ENCODE measurements around the gene DNM3. TPM values are rescaled to one million over a fixed set of nuclear protein-coding genes. Genes with fewer than 3 reads are reported as not detected.

DNM3 gene
- total RNA-seq, 1 experiment from 2014 or later = 3.1 TPM

GRCh38 chr1:172176206-172176605 lies 334.9 kb downstream of the DNM3 start:
- no peak for DNase-seq (ENCODE audit: low read depth)

- DNase-seq (ENCODE audit: low read depth) = no peak
Observed at GRCh38 chr1:172177849-172178248, 336.6 kb downstream of the DNM3 start.

GRCh38 chr1:172178886-172179285 lies 337.6 kb downstream of the DNM3 start:
- no peak for DNase-seq (ENCODE audit: low read depth)

DNA sequence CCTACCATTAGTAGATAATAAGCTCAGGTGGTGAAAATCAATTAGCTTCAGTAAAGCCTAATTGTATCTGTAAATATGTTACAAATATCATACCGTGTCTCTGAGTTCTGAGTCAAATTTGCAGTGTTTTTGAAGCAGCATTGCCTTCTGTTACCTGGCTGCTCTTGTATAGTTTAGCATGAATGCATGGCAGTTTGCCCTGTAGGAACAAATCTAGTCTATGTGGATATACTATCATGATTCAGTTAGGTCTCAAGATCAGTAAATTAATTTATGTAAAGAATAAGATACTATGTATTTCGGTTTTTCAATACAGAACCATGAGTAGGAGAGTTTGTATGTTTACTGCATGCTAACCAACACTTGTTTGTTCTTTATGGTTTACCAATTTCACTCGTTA lies 338.6 kb downstream of the DNM3 start:
- DNase-seq (ENCODE audit: low read depth) = no peak

DNA sequence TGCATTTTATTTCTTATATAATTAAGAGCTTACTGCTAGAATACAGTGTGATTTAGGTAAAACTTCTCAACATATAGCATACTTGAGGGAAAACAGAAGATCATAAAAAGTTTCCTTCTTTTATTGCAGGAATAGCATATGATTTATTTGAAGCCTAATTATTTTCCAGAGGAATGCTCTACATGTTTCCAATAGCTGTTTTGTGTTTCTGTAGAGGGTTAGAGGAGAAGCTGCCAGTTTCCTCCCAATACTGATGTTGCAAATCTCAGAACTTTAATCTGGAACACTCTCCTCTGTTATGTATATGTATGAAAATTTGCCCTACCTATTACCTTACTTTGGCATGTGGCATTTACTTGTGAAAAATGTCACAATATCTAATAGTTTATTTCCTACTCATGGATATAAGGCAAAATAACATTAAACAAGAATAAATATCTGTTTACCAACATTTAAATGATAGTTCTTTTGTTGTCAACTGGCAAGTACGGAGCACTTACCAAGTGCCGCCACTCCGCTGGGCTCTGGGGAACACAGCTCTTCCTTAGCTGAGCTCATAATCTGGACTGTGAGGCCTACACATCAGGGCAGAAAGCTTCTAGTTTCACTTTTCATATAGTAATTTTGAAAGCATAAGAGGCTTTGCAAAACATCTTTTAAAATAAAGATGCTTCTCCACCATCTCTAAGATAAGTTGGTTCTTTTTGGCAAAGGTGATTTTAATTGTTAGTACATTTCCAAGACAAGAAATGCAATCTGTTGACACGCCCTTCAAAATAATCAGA lies 339.4 kb downstream of the DNM3 start:
- DNase-seq (ENCODE audit: low read depth) = no peak

GRCh38 chr1:172184506-172185191 lies 343.4 kb downstream of the DNM3 start:
- DNase-seq (ENCODE audit: low read depth) = no peak

DNA sequence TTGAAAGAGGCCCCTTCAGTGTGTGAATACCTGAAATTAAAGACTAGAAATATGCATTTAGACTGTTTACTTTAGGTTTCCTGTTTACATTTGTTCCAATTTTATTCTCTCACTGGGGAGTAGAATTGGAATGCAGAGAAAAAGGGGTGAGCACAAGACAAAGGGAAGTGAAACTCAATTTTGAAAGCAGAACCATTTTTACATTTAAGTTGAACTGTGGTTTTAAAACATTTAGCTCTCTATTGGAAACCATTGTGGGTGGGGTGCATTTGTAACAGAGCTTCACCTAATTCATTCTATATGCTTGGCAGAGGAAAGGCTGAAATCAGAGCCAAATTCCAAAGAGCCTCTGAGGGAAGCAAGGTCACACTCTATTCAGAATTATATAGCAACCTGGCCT lies 343.9 kb downstream of the DNM3 start:
- DNase-seq (ENCODE audit: low read depth) = no peak

- no peak for DNase-seq (ENCODE audit: low read depth)
Observed at GRCh38 chr1:172185996-172186395, 344.7 kb downstream of the DNM3 start.

DNA sequence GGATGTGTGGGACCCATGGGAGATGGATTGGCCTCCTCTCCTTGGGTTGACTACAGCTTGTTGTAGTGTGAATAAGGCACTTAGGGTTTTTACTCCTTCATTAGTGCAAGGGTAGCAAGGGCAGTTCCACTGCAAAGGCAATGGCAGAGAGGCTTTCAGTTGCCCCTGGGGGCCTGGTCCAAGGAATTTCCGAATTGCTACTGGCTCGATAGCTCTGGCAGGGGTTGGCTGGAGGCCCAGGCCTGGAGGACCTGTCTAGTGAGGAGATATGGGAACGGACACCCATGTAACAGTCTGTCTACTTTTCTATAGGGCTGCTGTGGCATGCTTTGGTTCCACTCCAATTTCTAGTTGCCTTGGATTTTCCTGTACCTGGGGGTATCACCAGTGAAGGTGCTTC lies 360.3 kb downstream of the DNM3 start:
- no peak for DNase-seq (ENCODE audit: low read depth)

DNA sequence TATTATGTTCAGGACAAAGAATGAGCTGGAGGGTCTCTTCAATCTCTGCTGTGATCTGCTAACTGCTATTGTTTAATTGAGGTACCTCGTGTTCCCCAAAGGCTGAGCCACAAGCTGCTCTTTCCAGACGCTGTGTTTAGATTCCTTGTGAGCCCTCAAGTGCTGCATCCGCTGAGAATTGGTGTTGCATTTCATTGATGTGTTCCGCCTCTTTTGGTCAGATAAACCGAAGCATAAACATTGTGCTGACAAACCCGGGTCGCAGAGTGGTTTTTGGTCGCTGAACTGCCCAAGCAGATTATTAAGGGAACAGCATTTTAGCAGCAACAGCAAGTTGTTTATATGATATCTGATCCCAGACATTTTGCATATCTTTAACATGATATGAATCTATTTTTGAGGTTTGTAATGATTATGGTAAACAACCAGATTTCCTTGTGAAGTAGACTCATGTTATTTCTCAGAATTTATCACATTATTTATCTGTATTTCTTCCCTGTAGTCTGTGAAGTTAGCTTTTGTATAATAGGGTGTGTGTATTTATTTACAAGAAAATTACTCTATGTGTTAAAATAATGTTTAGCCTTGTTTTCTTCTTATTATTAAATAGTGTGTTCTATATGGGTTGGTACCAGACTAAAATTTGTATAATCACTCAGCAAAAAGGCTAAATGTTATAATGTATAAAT lies 362.0 kb downstream of the DNM3 start:
- DNase-seq (ENCODE audit: low read depth) = peak; percentile 42

GRCh38 chr1:172203902-172204301 lies 362.6 kb downstream of the DNM3 start:
- DNase-seq (ENCODE audit: low read depth) = no peak

- no peak for DNase-seq (ENCODE audit: low read depth)
Observed at GRCh38 chr1:172206256-172206655, 365.0 kb downstream of the DNM3 start.

GRCh38 chr1:172208635-172209034 lies 367.3 kb downstream of the DNM3 start:
- no peak for DNase-seq (ENCODE audit: low read depth)

GRCh38 chr1:172211221-172211620 lies 369.9 kb downstream of the DNM3 start:
- DNase-seq (ENCODE audit: low read depth) = no peak

DNA sequence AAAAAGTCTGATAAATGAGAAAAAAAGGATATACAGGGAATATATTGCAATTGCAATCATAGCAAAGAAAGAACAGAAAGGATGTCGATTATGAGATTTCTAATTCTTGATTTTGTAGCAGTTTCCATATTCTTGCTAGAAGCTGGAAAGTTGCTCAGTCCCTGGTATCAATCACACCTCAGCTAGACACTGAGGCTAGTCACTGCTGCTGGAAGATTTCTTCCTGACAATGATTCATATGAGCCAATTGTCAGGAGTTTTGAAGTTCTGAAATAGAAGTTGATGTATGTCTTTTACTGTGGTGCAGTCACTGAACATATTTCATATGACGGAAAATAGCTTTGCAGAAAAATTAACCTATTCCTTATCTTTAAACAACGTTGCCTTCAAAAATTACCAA lies 370.8 kb downstream of the DNM3 start:
- no peak for DNase-seq (ENCODE audit: low read depth)

- no peak for DNase-seq (ENCODE audit: low read depth)
Observed at GRCh38 chr1:172215006-172215405, 373.7 kb downstream of the DNM3 start.

- no peak for DNase-seq (ENCODE audit: low read depth)
Observed at GRCh38 chr1:172219966-172220365, 378.7 kb downstream of the DNM3 start.

- DNase-seq (ENCODE audit: low read depth) = no peak
Observed at GRCh38 chr1:172220376-172220775, 379.1 kb downstream of the DNM3 start.

DNA sequence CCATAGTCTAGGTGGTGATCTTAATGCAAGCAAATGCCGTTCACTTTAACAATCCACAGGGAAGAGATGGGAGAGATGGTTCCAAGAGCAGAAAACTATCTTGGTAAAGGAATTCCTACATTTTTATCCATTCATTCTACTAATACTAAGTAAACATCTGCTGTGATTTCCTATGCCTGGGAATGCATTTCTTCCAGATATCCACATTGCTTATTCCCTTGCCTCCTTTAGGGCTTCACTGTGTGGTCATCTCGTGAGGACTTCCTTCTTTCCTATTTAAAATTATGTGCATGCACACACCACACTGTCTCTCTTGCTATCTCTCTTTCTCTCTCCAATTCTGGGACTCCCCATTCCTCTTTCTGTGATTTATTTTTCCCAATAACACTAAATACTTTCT lies 380.1 kb downstream of the DNM3 start:
- no peak for DNase-seq (ENCODE audit: low read depth)

- no peak for DNase-seq (ENCODE audit: low read depth)
Observed at GRCh38 chr1:172224871-172225270, 383.6 kb downstream of the DNM3 start.

- DNase-seq (ENCODE audit: low read depth) = no peak
Observed at GRCh38 chr1:172229942-172230341, 388.6 kb downstream of the DNM3 start.

DNA sequence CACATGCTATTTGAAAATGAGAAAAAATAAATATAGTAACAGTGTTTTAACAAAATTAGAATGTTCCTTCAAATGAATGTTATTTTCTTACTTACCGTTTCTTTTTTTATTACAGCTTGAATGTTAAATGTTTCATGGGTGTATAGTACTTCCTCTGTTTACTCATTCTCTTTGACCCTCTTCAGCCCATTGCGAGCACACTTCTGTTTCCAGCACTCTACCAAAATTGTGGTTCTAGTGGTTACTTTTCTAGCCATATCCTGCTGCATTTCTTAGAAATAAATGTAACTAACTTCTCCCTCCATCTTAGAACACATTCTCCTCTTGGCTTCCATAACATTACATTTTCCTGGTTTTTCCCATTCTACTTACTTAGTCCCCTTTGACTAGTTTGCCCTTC lies 389.2 kb downstream of the DNM3 start:
- DNase-seq (ENCODE audit: low read depth) = no peak

GRCh38 chr1:172236958-172237357 lies 395.7 kb downstream of the DNM3 start:
- no peak for DNase-seq (ENCODE audit: low read depth)

All from M059J (cell line).